Measurements from ENCODE around the gene PAPPA2. TPM values are rescaled to one million over a fixed set of nuclear protein-coding genes. Genes with fewer than 3 reads are reported as not detected.

Gene PAPPA2
- total RNA-seq, 3 donors from 2014 or later (not counting 1 experiment from before 2014, with no cell fraction given): 0.48 TPM; not detected in 2

GRCh38 chr1:176815621-176816020, 352.6 kb downstream of the PAPPA2 start:
- Mint-ChIP-seq H3K27me3 (ENCODE audit: low read depth in 2 of 2) (no peaks in the 10 kb centered on the region), H3K9me3 (peaks cover 5 to 6% of the 10 kb centered on the region in 2 donors), H3K27ac (no peak overlapping the region), H3K4me3 (no peak overlapping the region), H3K36me3 (no peaks in the 10 kb centered on the region), H3K4me1 (no peaks in the 10 kb centered on the region)
- DNase-seq (no peak), ATAC-seq (no peak)
- no peak overlapping the region for H3K27ac ChIP-seq (ENCODE audit: low read length)
- H3K9me3 ChIP-seq (ENCODE audit: control insufficient read depth, insufficient read depth, low read length): no peaks in the 10 kb centered on the region
- TF ChIP-seq, protein P1, sequence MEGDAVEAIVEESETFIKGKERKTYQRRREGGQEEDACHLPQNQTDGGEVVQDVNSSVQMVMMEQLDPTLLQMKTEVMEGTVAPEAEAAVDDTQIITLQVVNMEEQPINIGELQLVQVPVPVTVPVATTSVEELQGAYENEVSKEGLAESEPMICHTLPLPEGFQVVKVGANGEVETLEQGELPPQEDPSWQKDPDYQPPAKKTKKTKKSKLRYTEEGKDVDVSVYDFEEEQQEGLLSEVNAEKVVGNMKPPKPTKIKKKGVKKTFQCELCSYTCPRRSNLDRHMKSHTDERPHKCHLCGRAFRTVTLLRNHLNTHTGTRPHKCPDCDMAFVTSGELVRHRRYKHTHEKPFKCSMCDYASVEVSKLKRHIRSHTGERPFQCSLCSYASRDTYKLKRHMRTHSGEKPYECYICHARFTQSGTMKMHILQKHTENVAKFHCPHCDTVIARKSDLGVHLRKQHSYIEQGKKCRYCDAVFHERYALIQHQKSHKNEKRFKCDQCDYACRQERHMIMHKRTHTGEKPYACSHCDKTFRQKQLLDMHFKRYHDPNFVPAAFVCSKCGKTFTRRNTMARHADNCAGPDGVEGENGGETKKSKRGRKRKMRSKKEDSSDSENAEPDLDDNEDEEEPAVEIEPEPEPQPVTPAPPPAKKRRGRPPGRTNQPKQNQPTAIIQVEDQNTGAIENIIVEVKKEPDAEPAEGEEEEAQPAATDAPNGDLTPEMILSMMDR (IDR thresholded peaks at IDR 0.05): no peak
- H3K4me1 ChIP-seq (ENCODE audit: control insufficient read depth, insufficient read depth, low read length): no peaks in the 10 kb centered on the region
- H3K36me3 ChIP-seq (ENCODE audit: control insufficient read depth, insufficient read depth, low read length): no peaks in the 10 kb centered on the region
- 85% methylated on average over 6 of the region's 6 CpGs for WGBS (ENCODE audit: insufficient coverage)
- H3K4me3 ChIP-seq (ENCODE audit: low read length): no peak overlapping the region
- intact Hi-C loops (cut with micrococcal nuclease): no loop called here
- no peaks in the 10 kb centered on the region for H3K27me3 ChIP-seq (ENCODE audit: control insufficient read depth, insufficient read depth, low read length)

DNA sequence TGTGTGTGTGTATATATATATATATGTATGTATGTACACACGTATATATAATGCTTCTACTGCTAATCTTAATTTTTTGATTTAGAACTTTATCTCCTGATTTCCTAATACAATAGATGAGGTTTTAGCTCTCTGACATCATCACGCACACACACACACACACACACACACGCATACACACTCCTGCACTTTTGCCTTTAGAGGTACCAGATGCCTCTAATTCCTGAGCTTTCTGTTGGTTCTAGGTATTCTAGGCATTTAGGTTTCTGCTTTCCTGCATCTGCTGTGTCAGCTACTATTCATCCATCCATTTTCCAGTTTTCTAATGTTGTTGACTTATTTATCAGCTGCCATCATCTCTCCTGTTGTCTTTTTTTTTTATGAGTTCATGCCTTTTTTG, 353.3 kb downstream of the PAPPA2 start:
- no peaks in the 10 kb centered on the region for H3K36me3 Mint-ChIP-seq
- TF ChIP-seq, protein P1 (IDR thresholded peaks at IDR 0.05): no peak
- Histone ChIP-seq H3K4me3 (ENCODE audit: low read length) (no peak overlapping the region), H3K4me1 (ENCODE audit: control insufficient read depth, insufficient read depth, low read length) (no peaks in the 10 kb centered on the region), H3K36me3 (ENCODE audit: control insufficient read depth, insufficient read depth, low read length) (no peaks in the 10 kb centered on the region), H3K27ac (ENCODE audit: low read length) (no peak overlapping the region), H3K9me3 (ENCODE audit: control insufficient read depth, insufficient read depth, low read length) (no peaks in the 10 kb centered on the region), H3K27me3 (ENCODE audit: control insufficient read depth, insufficient read depth, low read length) (no peaks in the 10 kb centered on the region)
- no peaks in the 10 kb centered on the region for H3K27me3 Mint-ChIP-seq (ENCODE audit: low read depth in 2 of 2)
- no peak overlapping the region for H3K4me3 Mint-ChIP-seq
- no peaks in the 10 kb centered on the region for H3K4me1 Mint-ChIP-seq
- WGBS (ENCODE audit: insufficient coverage): 100% methylated on average over 2 of the region's 3 CpGs
- H3K9me3 Mint-ChIP-seq: peaks cover 5 to 6% of the 10 kb centered on the region in 2 donors
- intact Hi-C loops (cut with micrococcal nuclease): no loop called here
- H3K27ac Mint-ChIP-seq: no peak overlapping the region
- ATAC-seq (no peak), DNase-seq (no peak)

GRCh38 chr1:176820391-176821031, 357.5 kb downstream of the PAPPA2 start:
- intact Hi-C loops (cut with micrococcal nuclease): no loop called here
- no peak overlapping the region for H3K4me3 Mint-ChIP-seq

More at GRCh38 chr1:176820391-176821031, 357.5 kb downstream of the PAPPA2 start:
- Histone ChIP-seq H3K4me1 (ENCODE audit: control insufficient read depth, insufficient read depth, low read length) (no peaks in the 10 kb centered on the region), H3K27me3 (ENCODE audit: control insufficient read depth, insufficient read depth, low read length) (no peaks in the 10 kb centered on the region), H3K27ac (ENCODE audit: low read length) (no peak overlapping the region), H3K36me3 (ENCODE audit: control insufficient read depth, insufficient read depth, low read length) (no peaks in the 10 kb centered on the region), H3K9me3 (ENCODE audit: control insufficient read depth, insufficient read depth, low read length) (no peaks in the 10 kb centered on the region), H3K4me3 (ENCODE audit: low read length) (no peak overlapping the region)
- H3K9me3 Mint-ChIP-seq: peaks cover 5 to 6% of the 10 kb centered on the region in 2 donors
- WGBS (ENCODE audit: insufficient coverage): 82% methylated on average over 5 of the region's 5 CpGs
- H3K4me1 Mint-ChIP-seq: no peaks in the 10 kb centered on the region
- H3K36me3 Mint-ChIP-seq: no peaks in the 10 kb centered on the region
- DNase-seq: no peak
- ATAC-seq: no peak
- TF ChIP-seq, protein P1 (IDR thresholded peaks at IDR 0.05): no peak
- H3K27me3 Mint-ChIP-seq (ENCODE audit: low read depth in 2 of 2): peaks cover 0 to 2% of the 10 kb centered on the region in 2 donors
- no peak overlapping the region for H3K27ac Mint-ChIP-seq

Measured in natural killer cell (primary cell).